Hematopoietic multipotent progenitor cell treated with erythropoietin and hydrocortisone succinate and interleukin-3 and kit ligand, for 4 days (in vitro differentiated cells): ENCODE data around the gene STXBP4.
A peak's percentile ranks its signal among the peaks of the same experiment; 100 is the strongest.

ENCODE experiments used
- DNase-seq: peaks from one replicate; pipeline ENCODE4 v3.0.0-alpha.2; 2015

The STXBP4 gene

GRCh38 chr17:54971901-54972300 lies 3.3 kb downstream of the STXBP4 start:
- no peak for DNase-seq

GRCh38 chr17:54972406-54973138 lies 4.0 kb downstream of the STXBP4 start:
- DNase-seq: no peak

DNA sequence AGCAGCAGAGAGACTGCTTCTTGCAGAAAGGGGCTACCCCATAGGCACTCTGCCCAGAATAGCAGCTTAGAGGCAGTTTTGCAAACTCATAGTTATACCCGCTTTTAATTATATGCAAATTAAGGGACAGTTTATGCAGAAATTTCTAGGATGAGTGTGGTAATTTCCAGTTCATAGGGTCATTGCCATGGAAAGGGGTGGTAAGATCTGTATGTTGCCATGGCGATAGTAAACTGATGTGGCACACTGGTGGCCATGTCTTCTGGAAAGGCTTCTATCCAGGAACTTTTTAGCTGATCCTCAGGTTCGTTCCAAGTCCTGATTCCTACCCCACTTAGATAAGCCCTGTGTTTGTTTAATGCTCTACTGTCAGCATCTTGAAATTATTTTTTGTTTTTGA lies 6.2 kb downstream of the STXBP4 start:
- DNase-seq: peak; percentile 34

DNA sequence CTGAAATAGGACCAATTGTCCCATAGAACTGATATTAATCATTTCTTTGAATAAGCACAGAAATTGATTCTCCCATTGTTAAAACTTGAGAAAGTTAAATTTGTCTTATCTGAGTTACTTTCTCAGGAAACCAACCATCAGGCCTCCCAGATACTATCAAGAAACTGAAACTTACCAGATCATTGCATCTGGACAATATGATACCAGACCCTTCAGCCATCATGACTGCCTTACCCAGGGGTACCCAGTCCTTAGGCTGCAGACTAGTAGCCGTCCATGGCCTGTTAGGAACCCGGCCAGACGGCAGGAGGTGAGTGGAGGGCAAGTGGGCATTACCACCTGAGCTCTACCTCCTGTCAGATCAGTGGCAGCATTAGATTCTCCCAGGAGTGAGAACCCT lies 7.8 kb downstream of the STXBP4 start:
- DNase-seq: no peak

GRCh38 chr17:54977744-54978143 lies 9.2 kb downstream of the STXBP4 start:
- DNase-seq: no peak

DNA sequence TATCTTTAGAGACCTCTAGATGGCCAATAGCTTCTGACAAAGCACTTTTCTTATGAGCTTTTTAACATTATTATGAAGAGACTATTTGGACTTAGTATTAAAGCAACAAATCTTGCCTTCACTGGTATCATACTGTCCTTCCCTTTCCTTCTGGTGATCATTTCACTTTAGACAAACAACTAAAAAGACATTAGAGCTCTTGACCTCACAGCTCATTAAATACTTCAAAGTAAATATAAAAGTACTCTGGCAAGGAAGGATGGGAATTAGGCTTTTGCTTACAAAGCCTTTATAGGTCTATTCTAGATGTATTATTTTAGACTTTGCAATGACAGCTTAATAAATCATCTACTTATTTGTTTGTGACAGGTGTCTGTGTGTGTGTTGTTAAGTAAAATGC lies 11.1 kb downstream of the STXBP4 start:
- DNase-seq: no peak

DNA sequence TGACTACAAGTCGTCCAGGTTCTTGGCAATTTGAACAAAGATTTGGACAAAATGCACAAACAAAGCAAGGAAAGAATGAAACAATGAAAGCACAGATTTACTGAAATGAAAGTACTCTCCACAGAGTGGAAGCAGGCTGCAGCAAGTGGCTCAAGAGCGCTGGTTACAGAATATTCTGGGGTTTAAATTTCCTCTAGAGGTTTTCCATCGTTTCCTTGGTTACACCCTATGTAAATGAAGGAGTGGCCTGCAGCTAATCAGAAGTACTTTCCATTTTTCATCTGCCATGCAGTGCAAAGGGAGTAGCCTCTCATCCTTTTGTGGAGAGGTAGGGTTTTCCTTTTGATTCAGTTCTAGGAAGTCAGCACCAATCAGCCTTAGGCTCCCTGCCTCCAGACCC lies 11.8 kb downstream of the STXBP4 start:
- no peak for DNase-seq

- DNase-seq: no peak
Measured at GRCh38 chr17:54982399-54982798, 13.8 kb downstream of the STXBP4 start.

GRCh38 chr17:54983260-54983659 lies 14.7 kb downstream of the STXBP4 start:
- no peak for DNase-seq

GRCh38 chr17:54985476-54985875 lies 16.9 kb downstream of the STXBP4 start:
- no peak for DNase-seq

- DNase-seq: no peak
Measured at GRCh38 chr17:54990118-54990517, 21.6 kb downstream of the STXBP4 start.

DNA sequence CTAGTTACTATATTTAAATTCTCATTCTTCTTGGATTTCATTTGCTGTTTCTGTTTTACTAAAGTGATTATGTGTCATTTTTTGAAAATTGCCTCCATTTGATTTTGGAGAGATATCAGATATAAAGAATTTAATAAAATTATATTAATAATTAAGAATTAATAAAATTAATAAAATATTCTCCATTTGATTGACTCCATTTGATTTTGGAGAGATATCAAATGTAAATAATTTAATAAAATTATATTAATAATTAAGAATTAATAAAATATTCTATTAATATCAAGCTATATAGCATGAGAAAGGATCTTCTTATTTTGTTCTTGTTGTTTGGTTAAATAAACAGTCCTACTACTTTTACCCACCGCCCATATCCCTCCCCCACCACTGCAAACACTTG lies 23.0 kb downstream of the STXBP4 start:
- DNase-seq: no peak

DNA sequence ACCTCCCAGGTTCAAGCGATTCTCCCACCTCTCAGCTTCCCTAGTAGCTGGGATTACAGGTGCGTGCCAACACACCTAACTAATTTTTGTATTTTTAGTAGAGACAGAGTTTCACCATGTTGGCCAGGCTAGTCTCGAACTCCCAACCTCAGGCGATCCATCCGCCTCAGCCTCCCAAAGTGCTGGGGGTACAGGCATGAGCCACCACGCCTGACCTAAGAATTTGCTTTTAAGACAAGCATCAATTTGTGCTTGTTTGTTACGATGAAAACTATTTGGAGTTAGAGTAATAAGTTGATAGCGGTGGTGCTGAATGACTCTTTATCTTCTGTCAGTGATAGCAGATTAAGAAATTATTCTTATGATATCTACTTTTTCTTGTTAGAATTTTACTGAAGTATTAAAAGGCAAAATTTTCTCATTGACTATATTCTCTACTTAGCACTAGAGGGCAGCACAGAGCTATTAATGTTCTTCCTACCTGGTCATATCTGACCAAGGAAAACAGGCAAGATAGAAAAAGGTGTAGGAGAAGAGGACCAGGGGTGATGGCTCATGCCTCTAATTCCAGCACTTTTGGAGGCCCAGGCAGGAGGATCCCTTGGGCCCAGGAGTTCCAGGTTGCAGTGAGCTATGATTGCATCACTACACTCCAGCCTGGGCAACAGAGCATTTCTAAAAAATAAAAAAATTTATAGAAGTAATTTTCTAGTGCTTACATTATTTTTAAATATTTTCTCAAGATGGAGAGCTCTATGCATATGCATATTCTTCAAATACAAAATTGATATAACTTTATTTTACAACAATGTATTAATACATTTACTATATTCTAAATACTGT lies 24.5 kb downstream of the STXBP4 start:
- DNase-seq: peak; percentile 76

DNA sequence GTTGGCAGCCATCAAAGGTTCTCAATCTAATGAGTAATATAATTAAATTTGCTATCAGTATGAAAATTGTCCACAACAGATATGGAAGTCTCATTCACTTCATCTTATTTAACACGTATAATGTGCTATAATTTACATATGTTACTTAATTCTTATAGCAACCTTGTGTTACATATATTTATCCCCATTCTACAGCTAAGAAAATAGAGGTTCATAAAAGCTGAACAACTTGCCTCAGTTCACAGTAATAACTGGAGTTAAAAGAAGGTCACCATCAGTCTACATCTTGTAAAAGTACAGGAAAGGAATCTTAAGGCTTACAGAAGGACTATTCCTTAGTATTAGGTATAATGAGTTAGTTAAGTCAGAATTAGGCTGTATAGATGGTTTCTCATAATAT lies 27.9 kb downstream of the STXBP4 start:
- no peak for DNase-seq

- no peak for DNase-seq
Measured at GRCh38 chr17:55002458-55002857, 33.9 kb downstream of the STXBP4 start.

DNA sequence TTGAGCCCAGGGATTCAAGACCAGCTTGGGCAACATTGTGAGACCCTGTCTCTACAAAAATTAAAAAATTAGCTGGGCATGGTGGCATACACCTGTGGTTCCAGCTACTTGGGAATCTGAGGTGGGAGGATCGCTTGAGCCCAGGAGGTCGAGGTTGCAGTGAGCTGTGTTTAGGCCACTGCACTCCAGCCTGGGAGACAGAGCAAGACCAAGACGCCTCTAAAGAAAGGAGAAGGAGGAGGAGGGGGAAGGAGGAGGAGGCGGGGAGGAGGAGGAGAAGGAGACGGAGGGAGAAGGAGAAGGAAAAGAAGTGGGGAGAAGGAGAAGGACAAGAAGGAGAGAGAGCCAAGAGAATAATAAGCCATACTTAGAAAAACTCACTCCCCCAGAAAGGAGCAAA lies 35.9 kb downstream of the STXBP4 start:
- DNase-seq: no peak

DNA sequence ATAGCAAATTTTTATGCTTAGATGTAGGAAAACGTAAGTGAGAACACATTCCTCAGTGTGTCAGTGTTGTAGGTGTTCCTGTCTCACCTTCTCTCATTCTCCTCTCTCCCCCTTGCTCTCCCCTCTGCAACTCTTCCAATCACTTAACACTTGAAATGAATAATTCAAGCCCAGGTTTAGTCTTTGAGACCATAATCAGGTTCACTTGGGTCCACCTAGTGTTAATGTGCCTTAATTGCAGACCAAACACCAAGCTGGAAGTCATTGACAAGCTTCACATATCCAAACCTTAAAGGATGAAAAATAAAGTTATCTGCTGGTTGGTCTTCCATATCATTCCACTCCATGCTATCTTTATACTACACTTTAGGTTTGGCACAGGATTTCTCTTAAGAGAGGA lies 37.0 kb downstream of the STXBP4 start:
- peak; percentile 69 for DNase-seq

DNA sequence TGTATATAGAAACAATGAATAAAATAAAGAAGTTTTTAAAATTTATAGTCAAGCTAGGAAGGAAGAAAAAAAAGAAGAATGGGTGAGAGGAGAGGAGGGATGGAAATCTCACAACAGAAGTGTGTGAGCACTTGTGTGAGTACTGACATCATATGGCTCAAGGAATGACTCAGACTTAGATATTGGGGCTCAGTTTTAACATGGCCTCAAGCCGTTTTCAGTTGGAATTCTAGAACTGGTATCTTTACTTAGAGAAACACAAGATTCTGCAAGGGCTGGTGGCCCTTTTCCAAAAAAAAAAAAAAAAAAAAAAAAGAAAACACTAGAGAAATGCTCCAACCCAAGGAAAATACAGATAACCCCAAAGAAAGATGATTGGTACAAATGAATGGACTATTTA lies 55.1 kb downstream of the STXBP4 start:
- no peak for DNase-seq

DNA sequence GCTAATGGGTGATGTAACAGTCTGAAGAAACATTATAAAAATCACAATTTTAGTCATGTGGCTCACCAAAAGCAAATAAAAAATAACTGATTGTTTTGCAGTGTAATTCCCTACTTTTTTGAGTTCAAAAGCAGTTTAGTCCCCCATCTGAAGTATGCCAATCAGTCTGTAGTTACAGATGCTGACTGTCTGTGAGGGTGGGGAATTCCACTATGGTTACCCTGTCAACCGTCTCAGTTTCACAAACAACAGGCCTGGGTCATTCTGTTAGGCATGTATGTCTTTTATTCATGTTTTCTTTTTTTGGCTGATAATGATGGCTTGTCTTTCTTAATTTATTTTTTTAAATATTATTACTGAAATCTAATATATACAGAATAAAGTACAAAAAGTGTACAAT lies 69.3 kb downstream of the STXBP4 start:
- no peak for DNase-seq

DNA sequence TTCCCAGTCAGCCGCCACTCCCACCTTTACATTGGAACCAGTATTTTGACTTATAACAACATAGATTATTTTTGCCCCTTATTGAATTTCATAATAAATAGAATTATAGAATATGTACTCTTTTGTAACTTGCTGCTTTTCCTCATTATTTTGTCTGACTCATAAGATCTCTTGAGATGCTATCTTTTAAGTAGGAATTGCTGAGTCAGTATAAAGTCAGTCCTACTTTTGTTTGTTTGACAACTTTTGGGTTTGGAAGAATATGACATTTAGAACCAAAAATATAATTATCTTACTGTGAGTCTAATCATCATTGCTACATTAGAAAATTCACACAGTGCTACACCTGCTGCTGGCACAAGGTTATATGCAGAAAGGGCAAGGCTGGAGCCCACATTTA lies 69.7 kb downstream of the STXBP4 start:
- peak; percentile 8 for DNase-seq

DNA sequence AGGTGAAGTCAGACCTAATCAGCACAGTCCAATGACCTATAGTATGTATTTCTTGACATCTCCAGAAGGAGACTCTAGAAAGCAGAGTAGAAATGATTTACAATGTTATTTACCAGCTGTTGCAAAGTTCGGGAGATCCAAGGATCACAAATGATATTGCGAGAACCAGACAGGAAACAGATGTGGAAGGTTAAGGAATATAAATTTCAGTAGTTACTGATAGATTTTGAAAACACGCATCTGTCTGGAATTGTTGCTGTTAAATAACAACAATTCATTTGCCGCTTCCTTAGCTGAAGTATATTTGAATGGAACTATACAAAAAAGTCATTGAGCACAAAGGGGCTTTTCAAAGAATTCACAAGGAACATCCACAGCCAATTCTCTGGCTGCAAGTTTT lies 72.0 kb downstream of the STXBP4 start:
- DNase-seq: no peak

DNA sequence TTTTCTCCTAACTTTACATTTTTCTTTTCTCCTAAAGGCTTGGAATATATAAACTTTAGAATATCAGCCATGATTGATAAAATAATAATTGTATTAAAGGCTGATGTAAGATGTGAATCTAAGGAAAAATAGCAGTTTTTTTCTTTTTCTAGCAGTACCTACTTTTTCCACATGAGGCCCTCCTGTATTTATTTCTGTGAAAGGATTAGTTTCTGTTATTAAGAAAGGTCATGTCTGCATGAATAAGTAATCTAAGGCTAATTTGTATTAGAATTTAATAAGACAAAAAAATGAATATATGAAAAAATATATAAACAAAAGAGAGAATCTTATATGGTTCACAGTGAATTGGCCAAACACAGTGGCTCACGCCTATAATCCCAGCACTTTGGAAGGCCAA lies 85.3 kb downstream of the STXBP4 start:
- DNase-seq: peak; percentile 54

DNA sequence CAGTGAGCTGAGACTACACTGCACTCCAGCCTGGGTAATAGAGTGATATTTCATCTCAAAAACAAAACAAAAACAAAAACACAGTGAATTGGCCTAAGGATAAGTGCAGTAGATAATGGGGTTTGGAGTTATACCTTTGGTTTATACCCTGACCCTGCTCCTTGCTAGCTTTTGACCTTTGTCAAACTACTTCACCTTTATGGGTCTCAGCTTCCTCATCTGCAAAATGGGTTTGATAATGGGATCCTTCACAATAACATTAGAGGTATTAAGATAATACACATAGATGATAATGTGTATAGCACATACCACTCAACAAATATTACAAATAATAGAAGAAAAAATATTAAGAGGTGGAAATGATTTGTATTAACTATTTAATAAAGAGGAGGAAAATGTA lies 85.9 kb downstream of the STXBP4 start:
- no peak for DNase-seq

DNA sequence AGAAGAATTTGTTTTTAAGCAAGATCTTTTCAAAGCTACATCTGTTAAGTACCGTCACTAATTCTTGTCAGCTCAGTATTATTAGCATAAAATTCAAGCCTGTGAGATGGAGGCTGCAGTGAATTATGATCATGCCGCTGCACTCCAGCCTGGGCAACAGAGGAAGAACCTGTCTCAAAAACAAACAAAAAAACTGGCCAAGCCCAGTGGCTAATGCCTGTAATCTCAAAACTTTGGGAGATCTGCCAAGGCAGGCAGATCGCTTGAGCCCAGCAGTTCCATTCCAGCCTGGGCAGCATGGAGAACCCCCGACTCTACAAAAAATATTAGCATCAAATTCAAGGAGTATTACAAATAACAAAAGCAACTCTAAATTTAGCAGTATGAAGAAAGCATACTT lies 88.0 kb downstream of the STXBP4 start:
- DNase-seq: peak; percentile 36

GRCh38 chr17:55057184-55057583 lies 88.6 kb downstream of the STXBP4 start:
- DNase-seq: no peak
